Activated T-helper 1 cell treated with Interleukin-2 at 50 U/mL for 16 hours (primary cell): ENCODE data around the gene PDE7B.
"Not testable (repeated sequence)": the region's sequence is repeated elsewhere in the genome, so short reads cannot be mapped to it uniquely, and the experiment has no call there.

Experiments used
- DNase-seq: peaks from one replicate; pipeline ENCODE4 v3.0.0-alpha.2; 2020; ENCODE audit warnings: low read depth

PDE7B gene

GRCh38 chr6:135850882-135851281 is 619 bp upstream of the PDE7B start:
- DNase-seq = no peak

- no peak for DNase-seq
Observed at GRCh38 chr6:135852746-135853145, 1.2 kb downstream of the PDE7B start.

GRCh38 chr6:135853227-135853626 is 1.7 kb downstream of the PDE7B start:
- no peak for DNase-seq

GRCh38 chr6:135853986-135854385 is 2.5 kb downstream of the PDE7B start:
- no peak for DNase-seq

- no peak for DNase-seq
Observed at GRCh38 chr6:135854799-135855198, 3.3 kb downstream of the PDE7B start.

GRCh38 chr6:135858931-135859330 is 7.4 kb downstream of the PDE7B start:
- no peak for DNase-seq

- DNase-seq = no peak
Observed at GRCh38 chr6:135860361-135860760, 8.9 kb downstream of the PDE7B start.

- DNase-seq = no peak
Observed at GRCh38 chr6:135861189-135861588, 9.7 kb downstream of the PDE7B start.

- DNase-seq = not testable (repeated sequence)
Observed at GRCh38 chr6:135864929-135865328, 13.4 kb downstream of the PDE7B start.

- DNase-seq = no peak
Observed at GRCh38 chr6:135866445-135867123, 15.1 kb downstream of the PDE7B start.

- DNase-seq = no peak
Observed at GRCh38 chr6:135867332-135867731, 15.8 kb downstream of the PDE7B start.

GRCh38 chr6:135869857-135870256 is 18.4 kb downstream of the PDE7B start:
- DNase-seq = no peak

GRCh38 chr6:135870722-135871121 is 19.2 kb downstream of the PDE7B start:
- no peak for DNase-seq

GRCh38 chr6:135871296-135871695 is 19.8 kb downstream of the PDE7B start:
- DNase-seq = no peak

- DNase-seq = no peak
Observed at GRCh38 chr6:135871878-135872277, 20.4 kb downstream of the PDE7B start.

- no peak for DNase-seq
Observed at GRCh38 chr6:135875446-135875845, 23.9 kb downstream of the PDE7B start.

- no peak for DNase-seq
Observed at GRCh38 chr6:135876058-135876457, 24.6 kb downstream of the PDE7B start.

GRCh38 chr6:135877666-135878065 is 26.2 kb downstream of the PDE7B start:
- no peak for DNase-seq

- DNase-seq = peak; percentile 23
Observed at GRCh38 chr6:135880066-135880972, 28.8 kb downstream of the PDE7B start.

- DNase-seq = no peak
Observed at GRCh38 chr6:135883045-135883444, 31.5 kb downstream of the PDE7B start.

GRCh38 chr6:135883536-135883935 is 32.0 kb downstream of the PDE7B start:
- no peak for DNase-seq

- DNase-seq = no peak
Observed at GRCh38 chr6:135884136-135884535, 32.6 kb downstream of the PDE7B start.

GRCh38 chr6:135887069-135887468 is 35.6 kb downstream of the PDE7B start:
- no peak for DNase-seq
